Vagina (tissue), 2 donors: Measurements from ENCODE around the gene SALL2.

Experiments
- CTCF ChIP-seq, 3 experiments: fragments of 450-650 bp in 2 of 3; fragments of 200-600 bp in 1 of 3; sonication (generic) in 1 of 3; IDR thresholded peaks; one replicate each; pipeline ENCODE4 v1.5.1; 2017 to 2019; ENCODE audit warnings: antibody characterized with exemption in 3 of 3, mild to moderate bottlenecking in 2 of 3, moderate library complexity in 2 of 3
- POLR2A ChIP-seq, 2 donors: fragments of 450-650 bp; IDR thresholded peaks; one replicate each; pipeline ENCODE4 v1.6.1; 2017; ENCODE audit warnings: antibody characterized with exemption in 2 of 2, mild to moderate bottlenecking in 2 of 2, moderate library complexity in 2 of 2

- TF ChIP-seq CTCF (IDR thresholded peaks at IDR 0.05) = no peak
- no peak for TF ChIP-seq POLR2A (IDR thresholded peaks at IDR 0.05)
Measured at GRCh38 chr14:21501568-21501967, 24.6 kb downstream of the SALL2 start.
